Trophoblast cell (in vitro differentiated cells and primary cell): ENCODE measurements around the gene SEMA3A.

Source experiments
- DNase-seq, 2 donors: peaks; one replicate each; pipeline ENCODE4 v3.0.0-alpha.2; 2016
- H2AFZ ChIP-seq: 2 replicates; pipeline ENCODE4 v1.6.1; 2013; ENCODE audit warnings: low read length, moderate library complexity, mild to moderate bottlenecking; ENCODE audit not compliant: insufficient read depth, poor library complexity
- H2AK5ac ChIP-seq: 2 replicates; pipeline ENCODE4 v1.6.1; 2013; ENCODE audit warnings: mild to moderate bottlenecking, low read length
- H2BK120ac ChIP-seq: 2 replicates; pipeline ENCODE4 v1.6.1; 2013; ENCODE audit warnings: low read length, mild to moderate bottlenecking, moderate library complexity; ENCODE audit not compliant: insufficient read depth, poor library complexity
- H2BK12ac ChIP-seq: 2 replicates; pipeline ENCODE4 v1.6.1; 2013; ENCODE audit warnings: mild to moderate bottlenecking, low read length, moderate library complexity
- H2BK5ac ChIP-seq: 2 replicates; pipeline ENCODE4 v1.6.1; 2013; ENCODE audit warnings: low read length, low read depth, moderate library complexity, mild to moderate bottlenecking; ENCODE audit not compliant: poor library complexity
- H3K14ac ChIP-seq: 2 replicates; pipeline ENCODE4 v1.6.1; 2013; ENCODE audit warnings: mild to moderate bottlenecking, low read length
- H3K18ac ChIP-seq: 2 replicates; pipeline ENCODE4 v1.6.1; 2013; ENCODE audit warnings: mild to moderate bottlenecking, low read length
- H3K23ac ChIP-seq: 2 replicates; pipeline ENCODE4 v1.6.1; 2013; ENCODE audit warnings: low read length
- H3K27ac ChIP-seq: 2 replicates; pipeline ENCODE4 v1.5.1; 2013; ENCODE audit warnings: low read depth, mild to moderate bottlenecking, inconsistent platforms, low read length, moderate library complexity
- H3K27me3 ChIP-seq: 2 replicates; pipeline ENCODE4 v1.6.1; 2013; ENCODE audit warnings: inconsistent platforms, mild to moderate bottlenecking, low read length, moderate library complexity; ENCODE audit not compliant: insufficient read depth
- H3K36me3 ChIP-seq, 2 experiments: 1 replicate in 1 of 2; 2 replicates in 1 of 2; pipeline ENCODE4 v1.6.1; 2013; ENCODE audit warnings: low read length in 2 of 2, mild to moderate bottlenecking in 2 of 2, moderate library complexity in 1 of 2; ENCODE audit not compliant: insufficient read depth in 2 of 2, control insufficient read depth in 1 of 2
- H3K4ac ChIP-seq: 2 replicates; pipeline ENCODE4 v1.6.1; 2013; ENCODE audit warnings: low read depth, mild to moderate bottlenecking, low read length, moderate library complexity
- H3K4me1 ChIP-seq, 2 experiments: 1 replicate in 1 of 2; 2 replicates in 1 of 2; pipeline ENCODE4 v1.6.1; 2013; ENCODE audit warnings: low read length in 2 of 2, mild to moderate bottlenecking in 2 of 2, moderate library complexity in 1 of 2; ENCODE audit not compliant: insufficient read depth in 2 of 2, control insufficient read depth in 1 of 2
- H3K4me2 ChIP-seq: 2 replicates; pipeline ENCODE4 v1.6.1; 2013; ENCODE audit warnings: inconsistent platforms, mild to moderate bottlenecking, low read length, moderate library complexity
- H3K4me3 ChIP-seq: 2 replicates; pipeline ENCODE4 v1.5.1; 2013; ENCODE audit warnings: mild to moderate bottlenecking, low read depth, low read length, inconsistent platforms
- H3K79me1 ChIP-seq: one replicate; pipeline ENCODE4 v1.6.1; 2013; ENCODE audit warnings: low read length
- H3K79me2 ChIP-seq: 2 replicates; pipeline ENCODE4 v1.6.1; 2013; ENCODE audit warnings: low read length, mild to moderate bottlenecking; ENCODE audit not compliant: control insufficient read depth, insufficient read depth, poor library complexity
- H3K9ac ChIP-seq: 2 replicates; pipeline ENCODE4 v1.6.1; 2013; ENCODE audit warnings: mild to moderate bottlenecking, low read length
- H3K9me3 ChIP-seq: 2 replicates; pipeline ENCODE4 v1.6.1; 2013; ENCODE audit warnings: low read depth, mild to moderate bottlenecking, control low read depth, inconsistent platforms, low read length; ENCODE audit not compliant: insufficient read depth
- H4K12ac ChIP-seq: 2 replicates; pipeline ENCODE4 v1.6.1; 2013; ENCODE audit warnings: low read depth, mild to moderate bottlenecking, low read length, moderate library complexity
- H4K8ac ChIP-seq: 2 replicates; pipeline ENCODE4 v1.6.1; 2013; ENCODE audit warnings: low read depth, mild to moderate bottlenecking, low read length, moderate library complexity
- H4K91ac ChIP-seq: one replicate; pipeline ENCODE4 v1.6.1; 2013; ENCODE audit warnings: low read depth, mild to moderate bottlenecking, low read length, moderate library complexity
- WGBS: extraction: QIAGEN DNeasy Blood & Tissue Kit; methylation state at CpG from one replicate; pipeline ENCODE4 v1.1.7; 2013; ENCODE audit warnings: missing lambda C conversion rate; ENCODE audit not compliant: insufficient read length, insufficient coverage; ENCODE audit errors: extremely low coverage; 5-methylcytosine and 5-hydroxymethylcytosine counted together

SEMA3A gene

GRCh38 chr7:84112771-84113170 lies 81.8 kb downstream of the SEMA3A start:
- H3K9me3 ChIP-seq, result no peaks in the 10 kb centered on the region
- H3K79me1 ChIP-seq, result no peaks in the 10 kb centered on the region
- H4K91ac ChIP-seq, result no peak overlapping the region
- no peaks in the 10 kb centered on the region for H3K36me3 ChIP-seq
- no peaks in the 10 kb centered on the region for H3K4me1 ChIP-seq
- H3K4ac ChIP-seq, result no peak overlapping the region
- H2BK120ac ChIP-seq, result no peak overlapping the region
- H3K4me2 ChIP-seq, result no peak overlapping the region
- H3K18ac ChIP-seq, result no peak overlapping the region
- H2BK5ac ChIP-seq, result no peak overlapping the region
- H4K12ac ChIP-seq, result no peak overlapping the region
- H2AK5ac ChIP-seq, result no peak overlapping the region
- no peak overlapping the region for H4K8ac ChIP-seq
- H3K4me3 ChIP-seq, result no peak overlapping the region
- no peak overlapping the region for H3K23ac ChIP-seq
- no peak overlapping the region for H2BK12ac ChIP-seq
- no peak overlapping the region for H2AFZ ChIP-seq
- no peak overlapping the region for H3K14ac ChIP-seq
- H3K27me3 ChIP-seq, result no peaks in the 10 kb centered on the region
- no peak overlapping the region for H3K27ac ChIP-seq
- no CpG with 5 or more reads among the region's 1 CpG for WGBS
- H3K79me2 ChIP-seq, result no peaks in the 10 kb centered on the region
- no peak for DNase-seq
- H3K9ac ChIP-seq, result no peak overlapping the region

- H3K27me3 ChIP-seq, result no peaks in the 10 kb centered on the region
- H3K36me3 ChIP-seq, result no peaks in the 10 kb centered on the region
- no peak overlapping the region for H2BK5ac ChIP-seq
- H4K91ac ChIP-seq, result no peak overlapping the region
- H3K14ac ChIP-seq, result no peak overlapping the region
- no peak for DNase-seq
- no peaks in the 10 kb centered on the region for H3K79me2 ChIP-seq
- no peak overlapping the region for H3K4me2 ChIP-seq
- no peak overlapping the region for H4K8ac ChIP-seq
- H2AK5ac ChIP-seq, result no peak overlapping the region
- H2BK12ac ChIP-seq, result no peak overlapping the region
- no peak overlapping the region for H3K4ac ChIP-seq
- H3K4me1 ChIP-seq, result peaks cover 2 to 3% of the 10 kb centered on the region in 2 experiments
- H3K27ac ChIP-seq, result no peak overlapping the region
- H3K18ac ChIP-seq, result no peak overlapping the region
- no peak overlapping the region for H2AFZ ChIP-seq
- H3K9me3 ChIP-seq, result no peaks in the 10 kb centered on the region
- H3K4me3 ChIP-seq, result no peak overlapping the region
- no peak overlapping the region for H4K12ac ChIP-seq
- H3K23ac ChIP-seq, result no peak overlapping the region
- no peak overlapping the region for H2BK120ac ChIP-seq
- H3K79me1 ChIP-seq, result no peaks in the 10 kb centered on the region
- H3K9ac ChIP-seq, result no peak overlapping the region
These were observed 82.7 kb downstream of the SEMA3A start for GRCh38 chr7:84111842-84112241.

GRCh38 chr7:84110400-84110799 lies 84.2 kb downstream of the SEMA3A start:
- Histone ChIP-seq H2BK5ac (no peak overlapping the region), H2AK5ac (no peak overlapping the region), H3K14ac (no peak overlapping the region), H3K27ac (no peak overlapping the region), H3K4me2 (no peak overlapping the region), H2BK120ac (no peak overlapping the region), H3K18ac (no peak overlapping the region), H4K8ac (no peak overlapping the region), H3K27me3 (no peaks in the 10 kb centered on the region), H3K9me3 (no peaks in the 10 kb centered on the region), H3K79me2 (no peaks in the 10 kb centered on the region), H3K23ac (no peak overlapping the region), H4K91ac (no peak overlapping the region), H2BK12ac (no peak overlapping the region), H2AFZ (no peak overlapping the region), H3K4me1 (peaks cover 2 to 3% of the 10 kb centered on the region in 2 experiments), H3K36me3 (no peaks in the 10 kb centered on the region), H3K4me3 (no peak overlapping the region), H3K79me1 (no peaks in the 10 kb centered on the region), H4K12ac (no peak overlapping the region), H3K9ac (no peak overlapping the region), H3K4ac (no peak overlapping the region)
- no CpG with 5 or more reads among the region's 3 CpGs for WGBS
- no peak for DNase-seq

- no peak overlapping the region for H2AK5ac ChIP-seq
- H3K9ac ChIP-seq, result no peak overlapping the region
- no peak overlapping the region for H3K4me3 ChIP-seq
- no peak overlapping the region for H2BK120ac ChIP-seq
- no peak overlapping the region for H3K23ac ChIP-seq
- no peaks in the 10 kb centered on the region for H3K79me2 ChIP-seq
- no peak overlapping the region for H4K91ac ChIP-seq
- H4K8ac ChIP-seq, result no peak overlapping the region
- H3K14ac ChIP-seq, result no peak overlapping the region
- no peaks in the 10 kb centered on the region for H3K36me3 ChIP-seq
- H4K12ac ChIP-seq, result no peak overlapping the region
- H3K27me3 ChIP-seq, result no peaks in the 10 kb centered on the region
- H2BK5ac ChIP-seq, result no peak overlapping the region
- no peak overlapping the region for H3K27ac ChIP-seq
- no peak overlapping the region for H3K18ac ChIP-seq
- no peak overlapping the region for H3K4me2 ChIP-seq
- DNase-seq, result no peak
- H3K9me3 ChIP-seq, result no peaks in the 10 kb centered on the region
- no peaks in the 10 kb centered on the region for H3K79me1 ChIP-seq
- no CpG with 5 or more reads among the region's 2 CpGs for WGBS
- no peak overlapping the region for H2BK12ac ChIP-seq
- no peak overlapping the region for H2AFZ ChIP-seq
- H3K4me1 ChIP-seq, result peaks cover 2 to 3% of the 10 kb centered on the region in 2 experiments
- no peak overlapping the region for H3K4ac ChIP-seq
These were observed 85.8 kb downstream of the SEMA3A start for GRCh38 chr7:84108787-84109186.
